IPS-18c (cell line): ENCODE results near the gene CFAP410.

Experiments
- H3K4me3 ChIP-seq: 2 replicates; pipeline ENCODE4 v1.7.0; 2013; ENCODE audit warnings: low read depth, mild to moderate bottlenecking, low read length, moderate library complexity; ENCODE audit not compliant: insufficient read depth
- H3K9me3 ChIP-seq: one replicate; pipeline ENCODE4 v1.6.1; 2013; ENCODE audit warnings: mild to moderate bottlenecking, low read length, moderate library complexity; ENCODE audit not compliant: control insufficient read depth, insufficient read depth

CFAP410 gene

GRCh38 chr21:44299458-44300261 is 39.5 kb downstream of the CFAP410 start, which contains the start of gene PFKL:
PFKL (plus strand) TSS chr21:44300053; CDS start chr21:44300106, 53 bp downstream.
- Histone ChIP-seq H3K9me3 (no peaks in the 10 kb centered on the region), H3K4me3 (peak within 1 kb of the TSS; percentile 68)

DNA sequence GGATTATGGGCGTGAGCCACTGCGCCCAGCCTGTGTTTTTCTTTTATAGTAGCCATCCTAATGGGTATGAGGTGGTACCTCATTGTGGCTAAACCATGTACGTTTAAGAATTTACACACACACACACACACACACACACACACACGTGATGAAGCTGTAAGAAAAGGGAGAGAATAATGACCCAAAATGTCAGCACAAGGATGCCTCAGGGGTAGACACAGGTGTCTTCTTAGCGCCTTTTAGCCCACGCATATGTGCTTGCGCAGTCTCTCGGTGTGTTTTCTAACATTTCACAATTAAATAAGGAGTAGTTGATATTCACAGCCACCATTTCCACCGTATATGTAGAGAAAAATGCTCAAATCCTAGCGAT is 40.1 kb downstream of the CFAP410 start:
- Histone ChIP-seq H3K9me3 (no peaks in the 10 kb centered on the region), H3K4me3 (peak overlapping the region; percentile 59)

- no peak overlapping the region for H3K4me3 ChIP-seq
- H3K9me3 ChIP-seq = no peaks in the 10 kb centered on the region
Observed at GRCh38 chr21:44298301-44298700, 40.9 kb downstream of the CFAP410 start.

DNA sequence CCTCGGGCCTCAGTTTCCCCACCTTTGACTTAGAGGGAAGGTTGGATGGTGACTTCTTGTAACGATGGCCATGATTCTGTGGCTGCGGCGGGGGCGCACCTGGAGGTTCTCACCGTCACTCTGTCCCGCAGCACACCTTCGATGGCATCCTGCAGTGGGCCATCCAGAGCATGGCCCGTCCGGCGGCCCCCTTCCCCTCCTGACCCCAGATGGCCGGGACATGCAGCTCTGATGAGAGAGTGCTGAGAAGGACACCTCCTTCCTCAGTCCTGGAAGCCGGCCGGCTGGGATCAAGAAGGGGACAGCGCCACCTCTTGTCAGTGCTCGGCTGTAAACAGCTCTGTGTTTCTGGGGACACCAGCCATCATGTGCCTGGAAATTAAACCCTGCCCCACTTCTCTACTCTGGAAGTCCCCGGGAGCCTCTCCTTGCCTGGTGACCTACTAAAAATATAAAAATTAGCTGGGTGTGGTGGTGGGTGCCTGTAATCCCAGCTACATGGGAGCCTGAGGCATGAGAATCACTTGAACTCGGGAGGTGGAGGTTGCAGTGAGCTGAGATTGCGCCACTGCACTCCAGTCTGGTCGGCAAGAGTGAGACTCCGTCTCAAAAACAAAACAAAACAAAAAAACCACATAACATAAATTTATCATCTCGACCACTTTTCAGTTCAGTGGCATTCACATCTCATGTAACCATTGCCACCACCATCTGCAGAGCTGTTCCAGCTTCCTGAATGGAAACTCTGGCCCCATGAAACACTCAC is 41.5 kb downstream of the CFAP410 start:
- Histone ChIP-seq H3K9me3 (no peaks in the 10 kb centered on the region), H3K4me3 (no peak overlapping the region)

- Histone ChIP-seq H3K9me3 (no peaks in the 10 kb centered on the region), H3K4me3 (no peak overlapping the region)
Observed at GRCh38 chr21:44296916-44297315, 42.3 kb downstream of the CFAP410 start.

GRCh38 chr21:44296103-44296519 is 43.1 kb downstream of the CFAP410 start:
- H3K4me3 ChIP-seq = no peak overlapping the region
- H3K9me3 ChIP-seq = no peaks in the 10 kb centered on the region

DNA sequence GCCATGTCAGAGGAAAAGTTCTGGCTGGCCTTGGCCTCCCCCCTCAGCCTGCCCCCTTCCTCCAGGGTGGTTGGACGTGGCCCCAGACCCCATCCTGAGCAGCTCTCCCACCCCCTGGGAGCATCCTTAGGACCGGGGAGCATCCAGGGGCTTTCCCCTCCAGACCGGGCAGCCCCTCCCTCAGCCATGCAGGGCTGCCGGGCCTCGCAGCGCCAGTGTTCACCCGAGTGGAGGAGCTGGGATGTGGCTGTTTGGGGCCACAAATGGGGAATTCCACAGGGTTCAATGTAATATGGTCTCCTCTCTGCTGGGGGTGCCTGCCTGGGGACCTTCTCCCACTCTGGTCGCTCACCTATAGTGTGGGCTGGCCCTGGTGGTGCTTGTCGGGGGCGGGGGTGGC is 43.5 kb downstream of the CFAP410 start:
- H3K4me3 ChIP-seq = no peak overlapping the region

DNA sequence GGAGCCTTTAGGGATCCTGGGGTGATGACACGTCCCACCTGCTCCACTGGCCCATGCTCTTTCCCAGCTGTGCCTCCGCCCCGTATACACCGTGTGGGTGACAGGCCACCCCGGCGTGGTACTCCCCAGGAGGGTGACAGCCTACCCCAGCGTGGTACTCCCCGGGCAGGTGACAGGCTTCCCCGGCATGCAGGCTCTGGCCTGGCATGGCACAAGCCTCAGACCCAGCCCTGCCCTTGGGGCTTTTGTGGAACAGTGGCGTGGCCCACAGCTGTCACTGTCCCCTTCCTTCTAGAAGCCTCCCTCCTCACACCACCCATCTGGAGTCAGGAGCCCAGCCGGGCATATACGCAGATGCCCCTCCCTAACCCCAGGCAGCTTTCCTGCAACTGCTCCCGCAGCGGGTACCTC is 44.0 kb downstream of the CFAP410 start:
- Histone ChIP-seq H3K9me3 (no peaks in the 10 kb centered on the region), H3K4me3 (no peak overlapping the region)

More for the DNA sequence above, 43.5 kb downstream of the CFAP410 start:
- no peaks in the 10 kb centered on the region for H3K9me3 ChIP-seq

DNA sequence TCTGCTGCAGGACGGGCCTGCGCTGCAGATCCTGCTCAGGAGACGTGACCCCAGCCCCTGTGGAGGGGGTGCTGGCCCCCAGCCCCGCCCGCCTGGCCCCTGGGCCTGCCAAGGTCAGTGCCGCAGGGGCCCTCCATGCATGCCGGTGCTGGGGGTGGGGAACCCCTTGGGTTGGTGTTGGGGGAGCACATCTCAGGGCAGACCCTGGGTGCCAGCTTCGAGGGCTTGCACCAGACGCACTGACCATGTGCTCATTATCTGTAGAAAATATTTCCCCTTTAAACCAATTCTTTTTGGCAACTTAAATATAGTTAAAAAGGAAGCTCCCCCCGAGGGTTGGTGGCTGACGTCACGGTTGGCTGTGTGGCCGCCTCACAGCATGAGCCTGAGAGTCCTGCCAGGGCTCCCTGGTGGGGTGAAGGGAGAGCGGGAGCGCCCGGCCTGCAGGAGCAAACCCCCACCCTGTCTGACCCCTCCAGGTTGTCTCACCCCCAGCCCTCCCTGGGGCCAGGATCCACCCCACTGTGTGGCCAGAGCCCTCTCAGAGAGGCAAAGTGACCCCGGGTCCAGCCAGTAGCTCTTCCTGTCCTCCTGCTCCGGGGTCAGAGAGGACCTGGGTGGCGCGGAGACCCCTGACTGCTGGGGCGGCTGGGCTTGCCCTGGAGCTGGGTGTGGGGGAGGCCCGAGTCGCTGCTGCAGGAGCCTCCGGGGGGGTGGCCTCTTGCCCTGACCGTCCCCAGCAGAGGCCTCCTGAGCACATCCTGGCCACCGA is 44.6 kb downstream of the CFAP410 start:
- Histone ChIP-seq H3K9me3 (no peaks in the 10 kb centered on the region), H3K4me3 (no peak overlapping the region)

- Histone ChIP-seq H3K4me3 (no peak overlapping the region), H3K9me3 (no peaks in the 10 kb centered on the region)
Observed at GRCh38 chr21:44293551-44294231, 45.5 kb downstream of the CFAP410 start.

GRCh38 chr21:44292812-44293195 is 46.4 kb downstream of the CFAP410 start:
- Histone ChIP-seq H3K9me3 (no peaks in the 10 kb centered on the region), H3K4me3 (no peak overlapping the region)

- Histone ChIP-seq H3K9me3 (no peaks in the 10 kb centered on the region), H3K4me3 (no peak overlapping the region)
Observed at GRCh38 chr21:44291936-44292811, 47.0 kb downstream of the CFAP410 start.

DNA sequence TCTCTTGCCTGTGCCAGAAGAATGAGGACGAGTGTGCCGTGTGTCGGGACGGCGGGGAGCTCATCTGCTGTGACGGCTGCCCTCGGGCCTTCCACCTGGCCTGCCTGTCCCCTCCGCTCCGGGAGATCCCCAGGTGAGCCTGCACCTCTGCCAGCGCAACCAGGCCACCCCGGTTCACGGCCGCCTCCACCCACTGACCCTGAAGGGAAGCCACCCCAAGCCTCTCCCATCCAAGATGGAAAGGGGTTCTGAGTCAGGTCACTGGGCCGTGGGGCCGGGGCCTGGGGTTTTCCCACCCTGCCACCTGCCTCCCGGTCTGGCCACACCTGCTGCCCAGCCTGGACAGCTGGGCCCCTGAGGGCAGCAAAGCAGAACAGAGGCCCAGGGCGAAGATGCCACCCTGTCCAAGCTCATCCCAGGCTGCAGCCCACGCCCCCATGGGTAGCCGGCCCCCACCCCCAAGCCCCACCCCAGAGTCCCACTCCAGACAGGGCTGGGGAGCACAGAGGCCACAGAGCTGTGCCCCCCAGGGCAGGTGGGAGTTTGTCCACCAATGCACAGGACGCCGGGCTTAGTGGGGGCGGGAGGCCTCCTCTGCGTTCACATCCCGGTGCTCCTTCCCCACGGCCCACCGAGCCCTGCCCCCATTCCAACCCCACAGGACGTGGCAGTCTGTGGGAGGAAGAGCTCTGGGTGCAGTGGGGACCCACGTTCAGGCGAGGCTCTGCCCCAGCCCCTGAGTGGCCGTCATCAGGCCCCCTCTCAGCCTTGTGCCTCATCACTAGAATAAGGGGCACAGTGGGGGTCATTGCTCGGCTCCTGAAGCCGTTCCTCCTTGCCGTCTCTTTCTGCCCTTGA is 47.9 kb downstream of the CFAP410 start:
- no peak overlapping the region for H3K4me3 ChIP-seq

DNA sequence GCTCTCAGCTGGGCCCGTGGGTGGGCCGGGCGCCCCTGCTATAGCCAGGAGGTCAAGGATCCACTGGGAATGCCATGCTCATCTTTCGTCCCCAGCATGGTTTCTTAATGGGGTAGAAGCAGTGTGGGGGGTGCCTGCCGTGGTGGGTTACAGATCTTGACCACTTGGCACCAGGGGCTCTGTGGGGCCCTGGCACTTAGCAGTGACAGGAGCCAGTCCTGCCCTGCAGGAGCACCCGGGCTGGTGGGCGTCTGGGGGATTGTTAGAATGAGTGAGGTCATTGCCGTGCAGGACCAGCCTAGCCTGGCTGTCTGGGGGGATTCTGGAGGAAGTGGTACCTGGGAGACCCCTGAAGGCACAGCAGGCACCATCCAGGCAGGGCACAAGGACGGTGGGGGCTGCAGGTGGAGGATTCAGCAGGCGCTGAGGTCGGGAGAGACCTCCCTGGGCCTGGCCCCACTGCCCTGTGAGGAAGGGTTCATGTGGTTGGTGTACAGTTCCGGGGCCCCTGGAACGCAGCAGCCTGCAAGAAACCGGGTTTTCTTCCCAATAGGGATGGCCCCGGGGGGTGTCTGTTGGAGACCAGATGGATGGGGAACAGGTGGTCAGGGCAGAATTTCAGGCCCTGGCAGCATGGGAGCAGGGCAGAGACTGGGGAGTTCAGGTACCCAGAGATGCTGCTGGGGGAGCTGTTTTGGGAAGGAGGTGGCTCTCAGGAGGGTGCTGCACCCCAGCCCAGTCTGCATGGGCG is 48.7 kb downstream of the CFAP410 start:
- Histone ChIP-seq H3K9me3 (no peaks in the 10 kb centered on the region), H3K4me3 (no peak overlapping the region)

More for the DNA sequence above, 47.9 kb downstream of the CFAP410 start:
- H3K9me3 ChIP-seq = no peaks in the 10 kb centered on the region
